SU-DHL-6 (cell line): ENCODE data around the gene RBL1.
A peak's percentile ranks its signal among the peaks of the same experiment; 100 is the strongest.

ENCODE experiments used
- H2AFZ ChIP-seq: fragments of 200-600 bp; sonication (generic); 2 replicates; pipeline ENCODE4 v1.6.1; 2014; ENCODE audit warnings: low read depth, mild to moderate bottlenecking, moderate library complexity, mixed read lengths, antibody characterized with exemption, low read length; ENCODE audit not compliant: severe bottlenecking
- H3F3A ChIP-seq: fragments of 200-600 bp; shearing (Covaris generic); 2 replicates; pipeline ENCODE4 v1.6.0; 2016; ENCODE audit warnings: antibody characterized with exemption, mild to moderate bottlenecking; ENCODE audit not compliant: insufficient read depth
- H3K27ac ChIP-seq: fragments of 200-600 bp; sonication (generic); 2 replicates; pipeline ENCODE4 v1.5.1; 2016; ENCODE audit warnings: low read depth, mild to moderate bottlenecking, low read length, moderate library complexity, mixed read lengths
- H3K27me3 ChIP-seq: fragments of 200-600 bp; sonication (generic), shearing (Covaris generic); 2 replicates; pipeline ENCODE4 v1.6.0; 2014; ENCODE audit warnings: mild to moderate bottlenecking, low read length
- H3K36me3 ChIP-seq: fragments of 200-600 bp; sonication (generic); 2 replicates; pipeline ENCODE4 v1.6.1; 2014; ENCODE audit warnings: mild to moderate bottlenecking, low read length, mixed read lengths
- H3K4me2 ChIP-seq: fragments of 300-600, 200-600 bp; shearing (Covaris generic), sonication (generic); 2 replicates; pipeline ENCODE4 v1.6.0; 2014; ENCODE audit warnings: low read length, low read depth, mild to moderate bottlenecking; ENCODE audit not compliant: poor library complexity, severe bottlenecking
- H3K4me3 ChIP-seq: fragments of 200-600 bp; sonication (generic); 2 replicates; pipeline ENCODE4 v1.5.1; 2014; ENCODE audit warnings: antibody characterized with exemption, low read length, mild to moderate bottlenecking, mixed read lengths; ENCODE audit not compliant: insufficient read depth, poor library complexity, severe bottlenecking
- H3K79me2 ChIP-seq: fragments of 200-600 bp; sonication (generic); 2 replicates; pipeline ENCODE4 v1.6.1; 2014; ENCODE audit warnings: mild to moderate bottlenecking, low read length, moderate library complexity; ENCODE audit not compliant: insufficient read depth
- H3K9ac ChIP-seq: fragments of 200-600 bp; sonication (generic); 2 replicates; pipeline ENCODE4 v1.7.0; 2014; ENCODE audit warnings: mild to moderate bottlenecking, low read length
- H3K9me2 ChIP-seq: fragments of 200-600 bp; sonication (generic); replicated peaks from 2 replicates; pipeline ENCODE4 v1.6.1; 2014; ENCODE audit warnings: low read length; ENCODE audit not compliant: insufficient read depth
- H3K9me3 ChIP-seq: fragments of 200-600 bp; sonication (generic); 2 replicates; pipeline ENCODE4 v1.6.1; 2014; ENCODE audit warnings: low read length, mixed read lengths; ENCODE audit not compliant: insufficient read depth
- H4K20me1 ChIP-seq: fragments of 200-600 bp; sonication (generic); 2 replicates; pipeline ENCODE4 v1.6.1; 2014; ENCODE audit warnings: low read depth, mild to moderate bottlenecking, antibody characterized with exemption, low read length, moderate library complexity, mixed read lengths
- CTCF ChIP-seq: fragments of 200-600 bp; sonication (generic); IDR thresholded peaks from one replicate; pipeline ENCODE4 v1.5.1; 2017; ENCODE audit warnings: antibody characterized with exemption, mild to moderate bottlenecking, low read length, moderate library complexity; ENCODE audit not compliant: insufficient read depth, poor library complexity, severe bottlenecking
- EZH2phosphoT487 ChIP-seq: fragments of 200-600 bp; sonication (generic), shearing (Covaris generic); conservative IDR thresholded peaks from 2 replicates; pipeline ENCODE4 v1.6.1; 2018; ENCODE audit warnings: mild to moderate bottlenecking, antibody characterized with exemption, low read length, moderate library complexity, mixed read lengths

Gene RBL1

GRCh38 chr20:37095599-37096414, at the start of gene RBL1:
TSS of gene RBL1 (minus strand) at chr20:37095997. CDS start at chr20:37095928, 69 bp downstream.
- Histone ChIP-seq H3K9me2 (no peaks in the 10 kb centered on the region), H3K27ac (peak within 1 kb of the TSS; percentile 76), H3F3A (peaks cover 5% of the 10 kb centered on the region; the same call in 1 of the 2 replicates), H2AFZ (peak within 1 kb of the TSS; percentile 90), H3K9ac (peak within 1 kb of the TSS; percentile 75), H3K4me3 (peak within 1 kb of the TSS; percentile 63), H3K4me2 (peak within 1 kb of the TSS; percentile 63), H4K20me1 (no peaks in the 10 kb centered on the region), H3K79me2 (peaks cover 46% of the 10 kb centered on the region), H3K9me3 (no peaks in the 10 kb centered on the region), H3K27me3 (no peaks in the 10 kb centered on the region), H3K36me3 (peaks cover 5% of the 10 kb centered on the region; the same call in 1 of the 2 replicates)
- no peak for TF ChIP-seq EZH2phosphoT487
- TF ChIP-seq CTCF: no peak

- Histone ChIP-seq H4K20me1 (no peaks in the 10 kb centered on the region), H3K9ac (no peak overlapping the region), H3K36me3 (no peaks in the 10 kb centered on the region), H3K9me3 (no peaks in the 10 kb centered on the region), H3F3A (no peaks in the 10 kb centered on the region), H2AFZ (no peak overlapping the region), H3K79me2 (no peaks in the 10 kb centered on the region), H3K4me3 (no peak overlapping the region), H3K27me3 (no peaks in the 10 kb centered on the region), H3K4me2 (no peak overlapping the region), H3K27ac (no peak overlapping the region), H3K9me2 (no peaks in the 10 kb centered on the region)
- TF ChIP-seq EZH2phosphoT487 (no peak), CTCF (no peak)
These were observed 49.1 kb upstream of the RBL1 start for GRCh38 chr20:37144856-37145404.

- no peaks in the 10 kb centered on the region for H3K27me3 ChIP-seq
- no peaks in the 10 kb centered on the region for H3K9me3 ChIP-seq
- H3K9ac ChIP-seq: no peak overlapping the region
- H3K9me2 ChIP-seq: no peaks in the 10 kb centered on the region
- no peaks in the 10 kb centered on the region for H3K79me2 ChIP-seq
- no peak overlapping the region for H2AFZ ChIP-seq
- H4K20me1 ChIP-seq: no peaks in the 10 kb centered on the region
- no peaks in the 10 kb centered on the region for H3F3A ChIP-seq
- no peaks in the 10 kb centered on the region for H3K36me3 ChIP-seq
- H3K27ac ChIP-seq: no peak overlapping the region
- TF ChIP-seq EZH2phosphoT487 (no peak), CTCF (no peak)
- H3K4me3 ChIP-seq: no peak overlapping the region
- H3K4me2 ChIP-seq: no peak overlapping the region
These were observed 46.9 kb upstream of the RBL1 start for GRCh38 chr20:37142708-37143107.
